Occipital lobe (tissue), 2 donors: ENCODE results near the gene SARM1. TPM values are rescaled to one million over a fixed set of nuclear protein-coding genes. Genes with fewer than 3 reads are reported as not detected.

Experiments
- DNase-seq: peaks from one replicate; lab custom pipeline; 2025; lab: John Stamatoyannopoulos, UW
- total RNA-seq: library from RNA; depleted of rRNA; stranded (reverse); fragments of >200 nt; gene quantifications from one replicate; pipeline ENCODE4 v1.2.3, GENCODE V29; 2014

The SARM1 gene
- total RNA-seq, 1 donor from 2014 or later = 17.8 TPM

DNA sequence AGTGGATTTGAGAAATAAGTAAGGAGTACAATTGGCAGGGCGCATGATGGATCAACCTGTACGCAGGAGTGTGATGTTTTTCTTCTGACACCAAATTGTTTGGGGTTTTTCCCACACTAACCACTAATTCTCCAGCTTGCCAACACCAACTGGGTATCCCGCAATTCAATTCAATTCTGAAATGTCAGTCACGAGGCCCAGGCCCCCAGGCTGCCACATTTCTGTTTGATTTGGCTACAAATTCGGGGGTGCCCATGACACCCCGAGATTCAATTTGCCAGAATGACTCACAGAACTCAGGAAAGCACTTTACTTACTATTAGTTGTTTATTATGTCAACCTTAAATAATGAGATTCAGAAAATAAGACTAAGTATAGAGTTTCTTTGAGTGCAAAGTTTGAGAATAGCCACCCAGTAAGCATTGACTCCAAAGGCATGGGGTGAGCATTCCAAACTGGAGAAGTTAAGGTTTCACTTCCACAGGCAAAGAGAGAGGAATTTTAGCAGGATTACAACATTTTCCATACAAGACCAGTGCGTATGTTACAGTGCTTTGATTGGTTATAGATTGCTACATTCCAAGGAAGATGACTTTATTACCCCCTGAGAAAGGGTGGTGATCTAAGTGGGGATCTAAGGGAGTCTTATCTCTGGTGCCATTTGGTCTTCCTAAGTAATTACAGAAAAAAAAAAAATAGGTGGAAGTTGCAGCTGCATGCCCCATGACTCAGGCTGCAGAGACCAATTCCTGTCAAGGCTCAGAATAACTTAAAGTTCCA lies 23.0 kb downstream of the SARM1 start:
- no peak for DNase-seq

DNA sequence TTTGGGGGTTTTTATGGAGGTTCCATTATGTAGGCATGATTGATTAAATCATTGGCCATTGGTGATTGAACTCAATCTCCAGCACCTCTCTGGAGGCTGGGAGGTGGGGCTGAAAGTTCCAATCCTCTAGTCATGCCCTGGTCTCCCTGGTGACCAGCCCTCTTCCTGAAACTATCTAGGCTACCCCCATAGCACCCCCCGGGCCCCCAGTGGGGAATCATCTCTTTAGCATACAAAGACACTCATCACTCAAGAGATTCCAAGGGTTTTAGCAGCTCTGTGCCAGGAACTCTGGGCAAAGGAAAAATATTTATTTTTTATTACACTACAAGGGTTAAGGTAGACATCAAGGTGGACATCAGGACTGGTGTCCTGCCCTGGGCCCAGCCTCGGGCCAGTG lies 23.9 kb downstream of the SARM1 start:
- no peak for DNase-seq

DNA sequence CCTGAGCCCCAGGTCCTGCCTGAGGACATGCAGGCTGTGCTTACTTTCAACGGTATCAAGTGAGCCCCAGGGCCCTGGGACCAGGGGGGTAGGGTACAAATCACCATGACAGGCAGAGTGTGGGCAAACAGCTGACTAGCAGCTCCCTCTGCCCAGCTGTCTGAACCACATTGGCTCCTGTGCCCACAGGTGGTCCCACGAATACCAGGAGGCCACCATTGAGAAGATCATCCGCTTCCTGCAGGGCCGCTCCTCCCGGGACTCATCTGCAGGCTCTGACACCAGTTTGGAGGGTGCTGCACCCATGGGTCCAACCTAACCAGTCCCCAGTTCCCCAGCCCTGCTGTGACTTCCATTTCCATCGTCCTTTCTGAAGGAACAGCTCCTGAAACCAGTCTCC lies 24.5 kb downstream of the SARM1 start:
- DNase-seq = no peak

DNA sequence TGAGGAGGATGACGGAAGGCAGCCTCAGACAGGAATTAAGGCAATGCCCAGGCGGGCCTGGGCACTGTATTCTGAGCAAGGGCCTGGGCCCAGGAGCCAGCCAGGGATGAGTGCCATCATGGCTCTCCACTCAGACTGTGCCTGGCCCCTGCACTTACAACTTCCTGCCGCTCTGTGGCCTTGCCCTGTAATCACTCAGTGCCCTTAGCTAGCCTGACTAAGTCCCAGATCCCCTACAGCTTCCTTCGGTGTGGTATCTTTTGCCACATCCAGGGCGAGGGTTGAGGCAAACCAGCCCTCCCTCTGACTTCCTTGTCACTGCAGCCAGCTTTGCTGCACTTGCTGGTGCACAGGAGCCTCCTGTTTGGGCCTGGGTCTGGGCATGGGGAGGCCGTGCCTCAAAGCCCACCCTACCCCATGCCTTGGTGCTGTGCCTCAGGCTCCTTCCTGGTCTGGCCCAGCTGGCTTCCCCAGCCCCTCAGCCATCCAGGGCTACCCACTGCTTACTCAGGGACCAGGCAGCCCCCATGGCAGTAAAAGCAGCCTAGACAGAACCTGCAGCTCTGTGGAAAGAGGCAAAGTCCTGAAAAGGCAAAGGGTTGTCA lies 25.2 kb downstream of the SARM1 start:
- DNase-seq = no peak

DNA sequence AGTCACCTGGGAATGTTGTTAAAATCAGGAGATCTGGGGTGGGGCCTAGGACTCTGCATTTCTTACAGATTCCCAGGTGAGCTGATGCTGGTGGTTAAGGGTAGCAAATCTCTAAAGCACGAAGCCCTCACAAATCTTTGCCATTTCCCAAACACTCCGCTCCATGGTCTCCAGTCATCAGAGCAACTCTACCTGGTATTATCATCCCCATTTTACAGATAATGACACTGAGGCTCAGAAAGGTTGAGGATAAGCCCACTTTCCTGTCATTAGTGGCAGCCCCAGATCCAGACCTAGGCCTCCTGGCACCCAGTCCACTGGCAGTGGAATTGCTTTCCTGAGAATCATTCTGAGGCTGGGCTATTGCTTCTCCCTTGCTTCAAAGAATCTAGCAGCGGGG lies 25.8 kb downstream of the SARM1 start:
- no peak for DNase-seq

DNA sequence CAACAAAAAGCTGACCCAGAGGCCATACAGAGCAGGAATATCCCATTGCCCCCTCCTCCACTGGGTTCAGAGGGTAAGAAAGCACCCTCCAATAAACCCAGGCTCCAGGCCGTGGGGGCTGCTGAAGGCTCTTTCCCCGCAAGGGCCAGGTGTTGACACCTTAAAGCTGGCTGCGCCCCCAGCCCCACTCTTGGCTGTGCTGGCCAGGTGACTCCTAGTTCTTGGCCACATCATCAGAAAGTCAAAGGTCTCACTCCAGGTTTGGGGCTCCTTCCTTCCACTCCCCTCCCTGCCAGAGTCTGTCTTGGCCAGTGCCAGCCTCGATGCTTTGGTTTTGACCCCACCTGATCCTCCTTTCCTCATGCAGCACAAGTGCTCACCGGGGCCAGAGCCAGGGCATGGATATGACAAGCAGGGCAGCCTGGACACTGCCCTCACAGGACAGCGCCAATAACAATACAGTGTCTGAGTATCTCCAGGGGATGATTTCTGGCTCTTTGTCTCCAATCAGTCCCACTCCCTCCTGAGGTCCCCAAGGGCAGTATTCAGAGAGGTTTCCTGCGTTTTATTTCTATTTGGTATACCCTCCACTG lies 26.3 kb downstream of the SARM1 start:
- DNase-seq = no peak

DNA sequence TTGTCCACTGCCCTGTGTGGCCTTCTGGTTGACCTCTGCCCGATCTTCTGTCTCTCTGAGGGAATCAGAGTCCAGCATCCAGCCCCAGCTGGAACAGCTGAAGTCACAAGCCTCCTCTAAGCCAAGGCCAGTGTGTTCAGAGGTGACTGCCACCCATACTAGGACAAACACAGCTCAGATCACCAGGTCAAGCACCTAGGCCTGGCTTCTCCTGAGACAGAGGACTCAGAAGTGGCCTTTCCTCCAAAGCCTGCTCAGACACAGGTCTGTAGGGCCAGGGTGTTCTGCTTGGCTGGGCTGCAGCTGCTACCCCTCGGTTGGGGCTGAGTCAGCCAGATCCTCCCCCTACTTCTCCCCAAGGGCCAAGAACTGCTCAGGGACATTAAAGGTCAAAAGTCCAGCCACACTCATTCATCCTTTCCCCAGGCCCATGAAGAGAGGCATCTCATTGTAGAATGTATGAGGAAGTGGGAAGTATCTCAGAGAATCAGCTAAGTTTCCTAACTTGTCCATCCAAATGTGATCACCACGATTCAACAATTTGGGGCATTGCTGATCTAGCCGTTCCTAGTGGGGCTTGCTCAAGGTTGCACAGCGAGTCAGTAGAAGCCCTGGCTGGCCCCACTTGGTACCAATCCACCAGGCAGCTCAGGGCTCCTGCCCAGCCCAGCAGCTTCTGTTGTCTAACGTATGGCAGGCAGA lies 26.9 kb downstream of the SARM1 start:
- DNase-seq = no peak

DNA sequence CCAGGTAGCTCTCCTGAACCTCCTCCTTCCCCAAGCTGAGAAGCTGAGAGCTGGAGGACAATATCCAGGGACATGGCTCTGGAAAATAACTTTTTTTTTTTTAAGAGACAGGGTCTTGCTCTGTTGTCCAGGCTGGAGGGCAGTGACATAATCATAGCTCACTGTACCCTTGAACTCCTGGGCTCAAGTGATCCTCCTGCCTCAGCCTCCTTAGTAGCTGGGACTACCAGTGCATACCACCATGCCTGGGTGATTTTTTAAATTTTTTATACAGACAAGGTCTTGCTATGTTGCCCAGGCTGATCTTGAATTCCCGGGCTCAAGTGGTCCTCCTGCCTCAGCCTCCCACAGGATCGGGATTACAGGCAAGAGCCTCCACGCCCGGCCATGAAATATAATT lies 28.3 kb downstream of the SARM1 start:
- DNase-seq = no peak

DNA sequence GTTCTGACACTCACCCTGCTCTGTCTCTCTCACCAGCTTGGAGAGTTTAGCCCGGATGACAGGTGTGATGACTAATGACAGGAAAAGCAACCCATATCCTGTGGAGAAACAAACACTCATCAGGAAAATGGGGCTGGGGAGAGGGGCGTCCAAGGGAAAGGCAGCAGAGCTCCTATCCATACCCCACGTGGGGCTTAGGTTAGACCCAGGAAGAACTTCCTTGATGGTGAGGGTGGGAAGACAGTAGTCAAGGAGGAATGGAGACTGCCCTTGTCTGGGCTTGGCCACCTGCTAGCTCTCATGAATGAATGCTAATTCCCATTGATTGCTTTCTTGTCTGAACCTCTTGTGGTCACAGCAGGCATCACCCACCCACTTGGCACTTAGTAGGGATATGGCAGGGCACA lies 30.7 kb downstream of the SARM1 start:
- DNase-seq = no peak

DNA sequence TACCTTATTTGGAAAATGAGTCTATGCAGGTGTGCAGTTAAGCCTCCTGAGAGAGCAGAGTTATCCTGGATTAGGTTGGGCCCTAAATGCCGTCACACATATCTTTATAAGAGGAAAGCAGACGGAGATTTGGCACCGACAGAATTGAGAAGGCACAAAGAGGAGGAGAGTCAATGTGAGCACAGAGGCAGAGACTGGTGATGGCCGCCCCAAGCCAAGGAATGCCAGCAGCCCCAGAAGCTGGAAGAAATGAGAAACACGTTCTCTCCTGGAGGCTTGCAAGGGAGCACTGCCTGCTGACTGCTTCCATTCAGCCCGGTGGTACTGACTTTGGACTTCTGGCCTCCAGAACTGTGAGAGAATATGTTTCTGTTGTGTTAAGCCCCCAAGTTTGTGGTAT lies 31.4 kb downstream of the SARM1 start:
- DNase-seq = no peak

DNA sequence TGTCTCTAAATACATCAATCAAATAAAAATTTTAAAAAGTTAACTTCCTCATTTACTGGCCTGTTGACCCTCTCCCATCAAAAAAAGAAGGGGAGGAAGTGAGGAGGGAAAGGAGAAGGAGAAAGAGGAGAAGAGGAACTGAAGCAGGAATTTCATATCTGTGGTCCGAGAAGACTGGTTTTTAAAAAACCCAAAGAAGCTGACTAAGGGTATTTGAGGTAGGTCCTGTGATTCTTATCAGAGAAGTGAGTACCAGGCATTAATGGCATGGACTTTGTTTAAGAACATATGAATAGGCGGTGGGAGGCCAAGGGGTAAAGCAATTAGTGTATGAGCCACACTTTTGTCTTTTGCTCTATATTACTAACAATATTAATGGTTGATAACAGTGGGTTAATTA lies 32.5 kb downstream of the SARM1 start:
- no peak for DNase-seq

DNA sequence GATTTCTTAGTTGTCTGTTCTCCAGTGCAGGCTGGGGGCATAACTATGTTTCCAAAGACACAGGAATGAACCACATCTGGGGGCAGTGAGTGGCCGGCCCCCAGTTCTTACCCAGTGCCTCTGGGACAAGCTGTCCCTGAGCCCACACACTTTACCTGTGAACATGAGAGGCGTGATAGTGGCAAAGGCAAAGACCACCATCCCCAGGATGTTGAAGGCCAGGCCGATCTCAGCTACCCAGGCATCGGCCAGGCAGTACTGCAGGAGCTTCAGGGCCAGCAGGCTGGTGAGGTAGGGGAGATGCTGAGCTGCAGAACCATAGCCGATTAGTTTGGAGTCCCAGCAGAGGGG lies 32.9 kb downstream of the SARM1 start:
- DNase-seq = no peak

DNA sequence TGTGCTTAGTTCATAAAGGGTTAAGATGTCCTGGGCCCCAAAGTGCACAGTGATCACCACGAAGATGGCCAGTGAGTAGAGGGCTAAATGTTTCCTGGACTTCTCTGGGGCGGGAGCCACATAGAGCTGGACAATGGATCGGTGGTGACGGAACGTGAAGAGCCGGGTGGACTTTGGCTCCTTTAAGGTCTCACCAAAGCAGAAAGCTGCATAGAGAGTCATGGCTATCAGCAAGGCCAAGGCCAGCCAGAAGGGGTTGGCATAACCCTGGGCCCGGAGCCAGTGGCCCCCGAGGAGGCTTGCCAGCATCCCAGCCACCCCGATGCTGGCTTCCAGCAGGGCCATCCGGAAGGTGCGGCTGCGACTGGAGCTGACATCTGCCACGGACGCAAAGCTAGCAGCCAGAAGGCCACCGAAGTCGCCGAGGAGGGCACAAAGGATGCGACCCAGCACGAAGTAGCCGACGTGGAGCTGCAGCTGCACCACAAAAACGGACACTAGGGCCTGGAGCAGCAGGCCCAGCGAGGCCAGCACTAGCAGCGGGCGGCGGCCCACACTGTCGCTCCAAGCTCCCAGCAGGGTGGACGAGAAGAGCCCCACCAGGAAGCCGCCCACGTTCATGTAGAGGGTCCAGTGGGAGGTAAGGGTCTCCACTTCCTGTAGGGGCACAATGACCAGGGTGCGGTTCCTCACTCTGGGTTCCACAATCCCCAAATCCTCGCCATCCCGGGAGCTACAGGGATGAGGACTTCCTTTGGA lies 33.5 kb downstream of the SARM1 start:
- DNase-seq = no peak

DNA sequence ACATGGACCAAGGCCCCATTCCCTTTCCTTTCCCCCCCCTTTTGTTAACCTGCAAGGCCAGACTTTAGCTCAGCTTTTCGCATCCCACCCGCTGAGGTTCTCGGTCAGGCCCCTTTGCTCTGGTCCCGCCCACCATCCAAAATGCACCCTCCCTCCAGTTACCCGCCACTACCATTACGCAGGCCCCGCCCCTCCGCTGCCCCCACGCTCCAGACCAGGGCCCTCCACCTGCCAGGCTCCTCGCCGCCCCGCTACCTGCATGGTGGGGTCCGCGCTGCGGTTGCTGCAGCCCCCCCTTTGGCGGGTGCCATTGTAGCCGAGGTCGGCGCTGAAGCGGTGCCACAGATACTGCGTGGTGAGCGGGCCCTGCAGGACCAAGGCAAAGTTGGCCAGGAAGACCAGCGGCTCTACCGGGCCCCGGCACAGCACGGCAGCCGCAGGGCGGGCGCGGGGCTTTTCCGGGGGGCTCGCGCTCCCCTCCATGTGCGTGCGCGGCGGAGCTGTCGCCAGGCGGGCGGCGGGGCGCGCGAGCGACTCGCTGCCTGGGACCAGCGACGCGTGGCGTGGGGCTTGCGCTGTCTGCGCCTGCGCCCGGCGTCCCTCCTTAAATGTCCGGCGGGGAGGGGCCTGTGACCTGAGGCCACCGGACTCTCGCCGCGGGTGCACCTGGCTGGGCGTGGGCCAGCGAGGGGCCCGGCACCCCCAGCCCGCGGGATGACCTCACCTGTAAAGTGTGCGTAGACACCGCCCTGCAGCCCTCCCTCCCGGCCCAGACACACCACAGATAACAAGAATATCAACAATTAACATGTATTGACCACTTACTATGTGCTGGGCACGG lies 34.4 kb downstream of the SARM1 start, which contains the start of gene SLC46A1:
Gene SLC46A1, minus strand, starts transcription at position 581 of the 841 bp plus-strand sequence. Its CDS starts 98 bp downstream, at position 483.
- DNase-seq = peak; percentile 60

DNA sequence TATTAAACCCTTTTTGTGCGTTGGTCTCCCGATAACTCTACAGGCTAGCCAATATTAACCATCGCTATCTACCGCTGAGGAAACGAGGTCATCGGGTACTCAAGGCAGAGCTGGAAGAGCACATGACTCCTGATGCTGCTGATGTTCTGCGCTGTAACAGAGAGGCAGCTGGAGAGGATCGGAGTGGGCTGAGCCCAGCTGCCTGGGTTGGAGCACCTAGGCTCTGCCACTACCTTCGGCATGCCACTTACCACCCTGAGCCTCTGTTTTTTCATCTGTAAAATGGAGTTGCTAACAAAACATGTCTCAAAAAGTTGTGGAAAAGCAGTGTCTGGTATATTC lies 35.0 kb downstream of the SARM1 start:
- DNase-seq = no peak

DNA sequence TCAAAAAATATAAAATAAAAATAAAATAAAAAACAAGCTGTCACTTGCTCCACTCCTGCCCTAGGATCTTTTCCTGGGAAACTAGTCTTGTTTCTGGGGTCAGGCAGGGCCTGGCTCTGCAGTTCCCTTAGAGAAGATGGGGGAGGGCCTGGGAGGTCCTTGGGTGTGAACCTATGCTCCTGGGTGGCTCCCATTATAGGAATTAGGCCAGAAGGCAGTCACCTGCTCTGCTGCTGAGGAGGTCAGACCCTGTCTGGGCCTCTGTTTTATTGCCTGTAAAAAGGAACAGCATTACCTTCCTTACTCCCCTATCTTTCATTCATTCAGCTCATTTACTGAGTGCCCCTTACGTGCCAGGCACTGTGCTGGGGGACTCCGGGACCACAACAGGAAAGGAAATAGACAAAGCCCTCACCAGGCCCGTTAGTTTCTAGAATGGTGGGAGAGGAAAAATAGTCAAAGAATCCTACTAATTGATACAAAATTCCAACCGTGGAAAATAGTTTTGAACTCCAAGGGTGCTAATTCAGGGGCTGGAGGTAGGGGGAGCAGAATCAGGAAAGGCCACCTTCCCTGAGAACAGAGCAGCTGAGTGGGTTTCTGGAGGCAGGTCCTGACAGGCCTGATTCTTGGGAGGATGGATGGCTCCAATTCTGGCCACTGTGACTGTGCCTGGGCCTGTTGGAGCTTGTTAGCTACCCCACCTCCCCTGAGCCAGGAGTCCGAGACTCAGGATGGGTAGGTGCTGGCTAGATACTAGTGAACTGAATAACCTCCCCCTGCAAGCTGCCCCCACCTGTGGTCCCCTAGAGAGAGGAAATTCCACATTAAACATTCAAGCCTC lies 35.9 kb downstream of the SARM1 start:
- no peak for DNase-seq

DNA sequence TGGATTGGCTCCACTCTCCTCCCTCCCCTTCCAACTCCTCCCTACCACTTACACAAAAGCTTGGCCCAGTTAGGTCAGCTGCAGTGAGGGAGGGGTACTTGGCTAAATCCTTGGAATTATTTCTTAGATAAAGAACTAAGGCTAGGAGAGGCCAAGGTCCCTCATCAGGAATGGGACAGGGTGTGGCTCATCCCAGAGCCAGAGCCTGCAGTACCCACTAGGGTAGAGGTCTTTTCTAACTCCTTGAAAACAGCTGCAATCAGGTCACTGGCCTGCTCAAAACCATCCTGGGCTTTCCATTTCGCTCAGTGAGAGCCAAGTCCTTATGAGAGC lies 36.4 kb downstream of the SARM1 start:
- DNase-seq = no peak

DNA sequence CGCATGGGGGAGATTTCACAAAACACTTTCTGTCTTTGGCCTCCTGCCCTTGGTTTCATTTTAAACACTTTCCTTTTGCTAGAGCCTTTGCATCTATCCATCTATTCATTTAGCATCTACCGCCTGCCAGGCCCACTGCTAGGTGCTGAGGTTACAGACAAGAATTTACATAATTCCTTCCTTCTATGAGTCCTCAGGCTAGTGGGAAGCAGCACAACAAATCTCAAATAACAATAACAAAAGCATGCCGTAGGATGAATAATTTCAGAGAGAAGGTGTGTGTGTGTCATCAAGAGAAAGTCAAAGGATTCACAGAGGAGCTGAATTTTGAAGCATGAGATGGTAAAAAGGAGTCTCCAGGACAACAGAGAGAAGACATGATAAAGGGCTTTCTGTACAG lies 40.6 kb downstream of the SARM1 start:
- no peak for DNase-seq

DNA sequence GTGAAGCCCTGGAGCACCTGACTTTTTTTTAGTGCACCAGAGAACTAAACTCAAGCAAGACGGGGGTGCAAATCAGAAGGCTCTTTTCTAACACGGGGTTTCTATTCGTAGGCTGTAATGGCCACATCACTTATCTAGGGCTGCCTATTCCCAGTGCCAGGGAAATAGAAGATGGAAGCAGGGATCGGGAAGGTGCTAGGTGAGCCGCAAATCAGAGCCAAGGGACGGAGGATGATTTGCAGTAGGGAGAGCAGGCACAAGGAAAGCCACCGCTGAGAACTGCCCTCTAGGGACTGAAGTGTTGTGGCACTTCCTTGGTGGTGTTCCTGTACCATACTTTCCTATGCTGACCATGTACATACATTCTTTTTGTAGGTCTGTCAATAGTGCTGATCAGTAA lies 42.3 kb downstream of the SARM1 start:
- DNase-seq = no peak

DNA sequence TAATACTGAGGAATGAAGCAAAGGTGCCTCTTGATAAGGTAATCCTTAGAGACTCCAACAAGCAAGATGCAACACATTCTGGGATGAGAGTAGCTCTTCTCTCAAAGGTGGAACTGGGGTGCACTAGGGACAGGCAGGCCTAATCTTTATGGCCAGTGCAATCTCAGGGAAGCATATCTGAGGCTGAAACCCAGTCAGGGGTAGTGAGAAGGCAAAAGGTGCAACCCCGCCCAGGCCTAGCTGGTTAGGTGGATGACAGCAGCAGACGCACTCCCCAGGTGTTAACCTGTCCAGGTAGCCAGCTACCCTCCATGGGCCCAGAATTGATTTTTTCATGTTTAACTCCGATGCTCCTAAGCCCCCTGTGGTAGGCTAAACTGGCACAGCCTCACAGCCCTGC lies 44.4 kb downstream of the SARM1 start:
- DNase-seq = no peak
